VCaP (cell line): ENCODE measurements around the gene IER5.

Experiments used
- H3K27ac ChIP-seq: fragments of 450-650 bp; 2 replicates; pipeline ENCODE4 v1.5.1; 2017
- TF ChIP-seq, protein P1 (sequence below): fragments of 450-650 bp; conservative IDR thresholded peaks from 2 replicates; pipeline ENCODE4 v1.5.1; 2017; ENCODE audit warnings: mild to moderate bottlenecking, moderate library complexity

IER5 gene

DNA sequence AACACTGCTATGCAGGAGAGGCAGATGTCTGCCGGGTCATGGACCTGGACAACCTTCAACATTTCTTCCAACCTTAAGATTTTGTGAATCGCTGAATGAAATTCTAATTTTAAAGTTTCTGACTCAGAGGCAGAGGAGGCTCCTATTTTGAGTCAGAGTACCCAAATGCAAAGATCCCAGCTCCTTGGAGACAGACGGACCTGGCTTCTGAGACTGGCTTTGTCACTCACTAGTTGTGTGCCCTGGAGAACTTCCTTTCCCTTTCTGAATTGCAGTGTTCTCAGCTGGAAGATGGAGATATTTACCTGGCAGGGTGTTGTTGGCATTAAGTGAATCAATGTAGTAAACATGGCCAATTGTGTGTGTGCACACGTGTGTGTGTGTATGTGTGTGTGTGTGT lies 51.9 kb downstream of the IER5 start:
- TF ChIP-seq, protein P1, sequence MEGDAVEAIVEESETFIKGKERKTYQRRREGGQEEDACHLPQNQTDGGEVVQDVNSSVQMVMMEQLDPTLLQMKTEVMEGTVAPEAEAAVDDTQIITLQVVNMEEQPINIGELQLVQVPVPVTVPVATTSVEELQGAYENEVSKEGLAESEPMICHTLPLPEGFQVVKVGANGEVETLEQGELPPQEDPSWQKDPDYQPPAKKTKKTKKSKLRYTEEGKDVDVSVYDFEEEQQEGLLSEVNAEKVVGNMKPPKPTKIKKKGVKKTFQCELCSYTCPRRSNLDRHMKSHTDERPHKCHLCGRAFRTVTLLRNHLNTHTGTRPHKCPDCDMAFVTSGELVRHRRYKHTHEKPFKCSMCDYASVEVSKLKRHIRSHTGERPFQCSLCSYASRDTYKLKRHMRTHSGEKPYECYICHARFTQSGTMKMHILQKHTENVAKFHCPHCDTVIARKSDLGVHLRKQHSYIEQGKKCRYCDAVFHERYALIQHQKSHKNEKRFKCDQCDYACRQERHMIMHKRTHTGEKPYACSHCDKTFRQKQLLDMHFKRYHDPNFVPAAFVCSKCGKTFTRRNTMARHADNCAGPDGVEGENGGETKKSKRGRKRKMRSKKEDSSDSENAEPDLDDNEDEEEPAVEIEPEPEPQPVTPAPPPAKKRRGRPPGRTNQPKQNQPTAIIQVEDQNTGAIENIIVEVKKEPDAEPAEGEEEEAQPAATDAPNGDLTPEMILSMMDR, result no peak
- no peak overlapping the region for H3K27ac ChIP-seq

DNA sequence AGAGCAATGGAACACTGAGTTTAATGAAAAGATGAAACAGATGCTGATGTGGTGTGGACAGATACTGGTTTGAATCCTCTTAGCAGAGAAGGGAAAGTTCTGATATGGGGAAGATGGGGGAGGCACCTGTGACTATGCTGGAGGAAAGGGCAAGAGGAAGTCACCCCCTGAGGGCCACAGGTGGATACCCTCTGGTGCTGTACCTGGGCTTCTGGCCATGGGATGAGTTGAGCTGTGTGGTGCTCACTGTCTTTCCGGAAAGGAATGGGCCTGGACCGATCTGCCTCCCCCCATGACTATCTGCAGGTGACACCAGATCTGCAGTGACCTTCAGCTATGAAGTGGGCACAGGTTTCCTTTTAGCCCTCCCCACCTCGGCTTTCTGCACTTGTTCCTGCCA lies 52.4 kb downstream of the IER5 start:
- H3K27ac ChIP-seq, result no peak overlapping the region
- TF ChIP-seq, protein P1, result no peak

DNA sequence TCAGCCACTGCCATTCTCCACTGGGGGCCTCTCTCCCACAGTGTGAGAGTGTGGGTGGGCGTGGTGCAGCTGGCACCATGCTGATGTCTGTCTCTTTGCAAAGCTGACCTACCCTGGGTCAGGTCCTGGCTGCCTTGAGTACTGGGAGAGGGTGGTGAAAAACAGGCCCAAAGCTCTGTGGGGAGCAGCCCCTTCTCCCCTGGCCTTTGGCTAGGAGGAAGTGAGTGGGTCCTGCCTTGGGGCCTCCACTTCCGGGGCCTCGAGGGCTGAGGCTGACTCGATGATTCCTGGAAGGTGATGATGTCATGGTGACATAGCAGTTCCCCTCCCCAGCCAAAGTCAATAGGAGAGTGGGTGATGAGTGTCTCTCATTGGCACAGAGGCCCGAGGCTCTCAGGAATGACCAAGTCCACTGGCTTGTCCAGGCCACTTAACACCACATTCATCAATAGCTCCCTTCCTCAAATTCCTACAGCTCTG lies 53.0 kb downstream of the IER5 start:
- no peak overlapping the region for H3K27ac ChIP-seq
- TF ChIP-seq, protein P1, result no peak
